Activated T-helper 1 cell treated with Interleukin-2 at 50 U/mL for 16 hours (primary cell): ENCODE data around the gene PLSCR3.
"Not testable (repeated sequence)": the region's sequence is repeated elsewhere in the genome, so short reads cannot be mapped to it uniquely, and the experiment has no call there.

Experiments used
- DNase-seq: peaks from one replicate; pipeline ENCODE4 v3.0.0-alpha.2; 2020; ENCODE audit warnings: low read depth

Gene PLSCR3

GRCh38 chr17:7380321-7380720, 14.0 kb downstream of the PLSCR3 start:
- DNase-seq, result no peak

- no peak for DNase-seq
These were observed 15.2 kb downstream of the PLSCR3 start for GRCh38 chr17:7379134-7379533.

GRCh38 chr17:7374353-7374752, 20.0 kb downstream of the PLSCR3 start:
- no peak for DNase-seq

- no peak for DNase-seq
These were observed 23.5 kb downstream of the PLSCR3 start for GRCh38 chr17:7370853-7371252.

GRCh38 chr17:7369825-7370224, 24.5 kb downstream of the PLSCR3 start:
- DNase-seq, result no peak

GRCh38 chr17:7368599-7368994, 25.7 kb downstream of the PLSCR3 start:
- DNase-seq, result not testable (repeated sequence)

GRCh38 chr17:7367918-7368598, 26.3 kb downstream of the PLSCR3 start:
- no peak for DNase-seq

GRCh38 chr17:7367083-7367482, 27.2 kb downstream of the PLSCR3 start:
- no peak for DNase-seq

GRCh38 chr17:7365963-7366362, 28.4 kb downstream of the PLSCR3 start:
- DNase-seq, result not testable (repeated sequence)

GRCh38 chr17:7363311-7363710, 31.0 kb downstream of the PLSCR3 start:
- no peak for DNase-seq

GRCh38 chr17:7361906-7362305, 32.4 kb downstream of the PLSCR3 start:
- no peak for DNase-seq

- no peak for DNase-seq
These were observed 36.9 kb downstream of the PLSCR3 start for GRCh38 chr17:7357381-7357780.

GRCh38 chr17:7356756-7357155, 37.6 kb downstream of the PLSCR3 start:
- DNase-seq, result no peak

GRCh38 chr17:7356072-7356549, 38.2 kb downstream of the PLSCR3 start:
- peak; percentile 74 for DNase-seq

GRCh38 chr17:7355573-7355972, 38.8 kb downstream of the PLSCR3 start:
- DNase-seq, result no peak

GRCh38 chr17:7355053-7355452, 39.3 kb downstream of the PLSCR3 start, which contains the start of gene TMEM95:
Gene TMEM95, plus strand, starts transcription at chr17:7355156. Its CDS starts 49 bp downstream, at chr17:7355205.
- DNase-seq, result no peak

GRCh38 chr17:7354262-7354843, 40.0 kb downstream of the PLSCR3 start:
- no peak for DNase-seq

- DNase-seq, result no peak
These were observed 41.3 kb downstream of the PLSCR3 start for GRCh38 chr17:7352910-7353635.

GRCh38 chr17:7352503-7352889, 41.8 kb downstream of the PLSCR3 start:
- no peak for DNase-seq

GRCh38 chr17:7351665-7352502, 42.4 kb downstream of the PLSCR3 start, which contains the start of gene KCTD11:
Gene KCTD11, plus strand, starts transcription at chr17:7352162.
- peak; percentile 71 for DNase-seq

- DNase-seq, result no peak
These were observed 45.7 kb downstream of the PLSCR3 start for GRCh38 chr17:7348478-7349242.
